WTC11 (cell line): ENCODE measurements around the gene FAM163A. TPM values are rescaled to one million over a fixed set of nuclear protein-coding genes. Genes with fewer than 3 reads are reported as not detected.

Source experiments
- ATAC-seq: fragments of 200-7000 bp; cut with Tn5 transposase; 2 replicates; pipeline ENCODE4 v1.10.0; 2021; ENCODE audit warnings: mild to moderate bottlenecking, moderate library complexity
- Bru-seq: library from RNA; stranded (reverse); fragments of 400-500 nt; gene quantifications from one replicate; lab custom pipeline; 2021; lab: Mats Ljungman, UMichigan
- CTCF ChIA-PET: fragments of 300-600 bp; sonication (Branson Sonifier 250); formaldehyde crosslinking; loops from one replicate; lab custom pipeline; 2021; ENCODE audit warnings: antibody characterized with exemption; lab: Charles Lee
- POLR2A ChIA-PET: fragments of 350-600 bp; sonication (Branson Sonifier 250); formaldehyde crosslinking; loops from one replicate; lab custom pipeline; 2021; ENCODE audit warnings: antibody characterized with exemption; lab: Charles Lee
- DNase-seq: peaks from one replicate; pipeline ENCODE4 v3.0.0; 2021; ENCODE audit warnings: low spot score
- H3K27ac Mint-ChIP-seq: 2 replicates; pipeline ENCODE4 v1.8.0; 2021; ENCODE audit warnings: mixed read lengths
- H3K27me3 Mint-ChIP-seq: 2 replicates; pipeline ENCODE4 v1.8.0; 2021; ENCODE audit warnings: low read depth, mild to moderate bottlenecking, moderate library complexity, mixed read lengths
- H3K36me3 Mint-ChIP-seq: 2 replicates; pipeline ENCODE4 v1.8.0; 2021; ENCODE audit warnings: mixed read lengths
- H3K4me1 Mint-ChIP-seq: 2 replicates; pipeline ENCODE4 v1.8.0; 2022; ENCODE audit warnings: mixed read lengths
- H3K4me3 Mint-ChIP-seq: 2 replicates; pipeline ENCODE4 v1.8.0; 2021; ENCODE audit warnings: mild to moderate bottlenecking, moderate library complexity, mixed read lengths
- H3K9me3 Mint-ChIP-seq: 2 replicates; pipeline ENCODE4 v1.8.0; 2021; ENCODE audit warnings: mixed read lengths
- ELF4 ChIP-seq: sonication (generic); formaldehyde crosslinking; IDR thresholded peaks from 2 replicates; pipeline ENCODE4 v1.8.1; 2022; ENCODE audit warnings: low read depth, mild to moderate bottlenecking, moderate library complexity, missing genetic modification reagents
- GRHL2 ChIP-seq: fragments of 250-450 bp; sonication (Bioruptor Pico); IDR thresholded peaks from 2 replicates; pipeline ENCODE4 v1.8.0; 2022; ENCODE audit warnings: mild to moderate bottlenecking, moderate library complexity; ENCODE audit not compliant: insufficient replicate concordance, severe bottlenecking
- NFE2L1 ChIP-seq: sonication (generic); formaldehyde crosslinking; IDR thresholded peaks from 2 replicates; pipeline ENCODE4 v1.8.1; 2023; ENCODE audit warnings: missing genetic modification reagents
- SOX15 ChIP-seq: fragments of 250-450 bp; sonication (Bioruptor Pico); IDR thresholded peaks from 2 replicates; pipeline ENCODE4 v1.9.0; 2021; ENCODE audit warnings: mild to moderate bottlenecking
- TEAD4 ChIP-seq: sonication (generic); formaldehyde crosslinking; IDR thresholded peaks from 2 replicates; pipeline ENCODE4 v1.8.0; 2022; ENCODE audit warnings: mild to moderate bottlenecking, missing genetic modification reagents
- TP53 ChIP-seq: sonication (generic); formaldehyde crosslinking; IDR thresholded peaks from 2 replicates; pipeline ENCODE4 v1.8.1; 2023; ENCODE audit warnings: mild to moderate bottlenecking, missing genetic modification reagents
- ZNF416 ChIP-seq: fragments of 250-450 bp; sonication (Bioruptor Pico); IDR thresholded peaks from 2 replicates; pipeline ENCODE4 v1.9.0; 2021; ENCODE audit warnings: mild to moderate bottlenecking, inconsistent platforms
- long read RNA-seq, 3 experiments: library from RNA in 1 of 3; library from capped mRNA in 1 of 3; library from polyadenylated mRNA in 1 of 3; unstranded in 2 of 3; stranded (forward) in 1 of 3; transcript quantifications; one replicate each; pipeline ENCODE4 v2.0.0, GENCODE V29; 2021
- total RNA-seq: library from RNA; stranded (reverse); gene quantifications from 3 replicates; pipeline ENCODE4 v1.2.3, GENCODE V29; 2021
- TF ChIP-seq, protein P1 (sequence below): sonication (generic); formaldehyde crosslinking; IDR thresholded peaks from 2 replicates; pipeline ENCODE4 v1.8.1; 2022; ENCODE audit warnings: mild to moderate bottlenecking, missing genetic modification reagents, moderate library complexity, borderline replicate concordance
- TF ChIP-seq, protein P2 (sequence below): fragments of 250-450 bp; sonication (Bioruptor Pico); IDR thresholded peaks from 2 replicates; pipeline ENCODE4 v1.9.0; 2021; ENCODE audit warnings: mild to moderate bottlenecking, borderline replicate concordance
- TF ChIP-seq, protein P3 (sequence below): fragments of 250-450 bp; sonication (Bioruptor Pico); IDR thresholded peaks from 2 replicates; pipeline ENCODE4 v2.1.2; 2022; ENCODE audit warnings: mild to moderate bottlenecking, moderate library complexity
- TF ChIP-seq, protein P4 (sequence below): sonication (generic); formaldehyde crosslinking; IDR thresholded peaks from 2 replicates; pipeline ENCODE4 v1.8.1; 2023; ENCODE audit warnings: mild to moderate bottlenecking, moderate library complexity, missing genetic modification reagents
- TF ChIP-seq, protein P5 (sequence below): sonication (generic); formaldehyde crosslinking; IDR thresholded peaks from 2 replicates; pipeline ENCODE4 v1.8.0; 2022; ENCODE audit warnings: mild to moderate bottlenecking, missing genetic modification reagents
- TF ChIP-seq, protein P6 (sequence below): sonication (generic); formaldehyde crosslinking; IDR thresholded peaks from 2 replicates; pipeline ENCODE4 v1.8.1; 2022; ENCODE audit warnings: mild to moderate bottlenecking, moderate library complexity, missing genetic modification reagents
- TF ChIP-seq, protein P7 (sequence below): sonication (generic); formaldehyde crosslinking; IDR thresholded peaks from 2 replicates; pipeline ENCODE4 v1.8.1; 2023; ENCODE audit warnings: mild to moderate bottlenecking, missing genetic modification reagents
- TF ChIP-seq, protein P8 (sequence below): fragments of 250-450 bp; sonication (Bioruptor Pico); IDR thresholded peaks from 2 replicates; pipeline ENCODE4 v1.9.0; 2021; ENCODE audit warnings: mild to moderate bottlenecking

FAM163A gene
- total RNA-seq (0.07 to 0.09 TPM (median 0.07 TPM) in 3 replicates), Bru-seq, nascent RNA (percentile 21 among the genes with signal in this experiment)
- long read RNA-seq, experiment 1, partial matches to known transcripts = 0 of 2 reads
- long read RNA-seq, experiment 1, other reads (novel, unspliced or antisense) = 1 of 2 reads
- long read RNA-seq, experiment 2 = 0 reads
- long read RNA-seq, experiment 3 = 0 reads

DNA sequence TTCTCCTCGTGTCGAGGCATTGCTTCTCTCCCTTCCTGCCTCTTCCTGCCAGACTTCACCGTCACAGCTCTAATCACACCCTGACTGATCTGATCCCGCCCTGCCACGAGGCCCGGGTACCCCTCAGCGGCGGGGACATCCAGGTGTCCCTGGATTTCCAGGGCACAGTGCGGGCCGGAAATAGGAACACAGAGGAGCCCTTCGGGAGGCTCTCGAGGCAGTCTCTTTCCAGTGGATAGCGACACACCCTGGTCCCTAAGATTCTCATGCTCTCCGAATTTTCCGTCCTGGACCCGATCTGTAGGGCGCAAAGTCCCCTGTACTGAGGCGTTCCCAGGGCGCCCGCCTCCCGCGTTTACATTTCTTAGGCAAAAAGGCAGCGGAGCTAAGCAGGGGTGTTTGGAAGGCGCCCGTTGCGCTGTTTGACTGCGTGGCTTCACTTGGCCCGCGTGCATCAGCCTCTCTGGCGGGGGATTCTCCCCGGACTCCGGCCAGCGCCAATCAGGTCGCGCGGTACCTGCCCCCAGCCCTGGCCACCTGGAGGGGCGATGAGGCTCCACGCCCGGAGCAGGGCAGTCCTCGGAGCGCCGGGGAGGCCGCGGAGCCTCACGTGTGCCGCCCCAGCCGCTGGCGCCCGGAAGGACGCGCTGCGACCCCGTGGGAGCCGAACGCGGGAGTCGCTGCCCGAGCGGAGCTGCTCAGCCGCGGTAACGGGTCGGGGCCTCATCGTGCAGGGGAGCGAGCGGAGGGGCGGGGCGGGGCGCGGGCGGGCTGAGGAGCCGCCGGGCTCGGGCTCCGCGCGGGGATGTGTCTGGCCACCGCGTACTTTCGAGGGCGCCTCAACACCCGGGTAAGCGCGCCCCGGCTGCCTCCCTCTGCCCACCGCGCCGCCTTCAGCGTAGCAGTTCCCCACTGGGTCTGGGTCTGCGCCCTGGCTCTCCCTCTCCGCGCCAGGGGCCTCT lies at the start of gene FAM163A:
Gene FAM163A (plus strand): TSS at position 575 of the 962 bp plus-strand sequence. CDS start 69,807 bp downstream, outside the sequence.
- Mint-ChIP-seq H3K27ac (no peak within 1 kb of the TSS), H3K27me3 (peaks cover 84% of the 10 kb centered on the region), H3K4me1 (peaks cover 16% of the 10 kb centered on the region), H3K36me3 (no peaks in the 10 kb centered on the region), H3K4me3 (peak within 1 kb of the TSS; percentile 70), H3K9me3 (no peaks in the 10 kb centered on the region)
- POLR2A ChIA-PET = no interaction called here
- DNase-seq (peak; percentile 48), ATAC-seq (peak; percentile 49)
- CTCF ChIA-PET = interaction anchor here (0.9 to 2.3 kb wide), 3 partner anchors 37 to 72 kb away, joined by 4 to 18 read pairs (median 12); no protein-coding TSS in a partner anchor
- TF ChIP-seq, protein P1, sequence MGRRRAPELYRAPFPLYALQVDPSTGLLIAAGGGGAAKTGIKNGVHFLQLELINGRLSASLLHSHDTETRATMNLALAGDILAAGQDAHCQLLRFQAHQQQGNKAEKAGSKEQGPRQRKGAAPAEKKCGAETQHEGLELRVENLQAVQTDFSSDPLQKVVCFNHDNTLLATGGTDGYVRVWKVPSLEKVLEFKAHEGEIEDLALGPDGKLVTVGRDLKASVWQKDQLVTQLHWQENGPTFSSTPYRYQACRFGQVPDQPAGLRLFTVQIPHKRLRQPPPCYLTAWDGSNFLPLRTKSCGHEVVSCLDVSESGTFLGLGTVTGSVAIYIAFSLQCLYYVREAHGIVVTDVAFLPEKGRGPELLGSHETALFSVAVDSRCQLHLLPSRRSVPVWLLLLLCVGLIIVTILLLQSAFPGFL (CRISPR knock-in tag) = no peak
- TF ChIP-seq, protein P2, sequence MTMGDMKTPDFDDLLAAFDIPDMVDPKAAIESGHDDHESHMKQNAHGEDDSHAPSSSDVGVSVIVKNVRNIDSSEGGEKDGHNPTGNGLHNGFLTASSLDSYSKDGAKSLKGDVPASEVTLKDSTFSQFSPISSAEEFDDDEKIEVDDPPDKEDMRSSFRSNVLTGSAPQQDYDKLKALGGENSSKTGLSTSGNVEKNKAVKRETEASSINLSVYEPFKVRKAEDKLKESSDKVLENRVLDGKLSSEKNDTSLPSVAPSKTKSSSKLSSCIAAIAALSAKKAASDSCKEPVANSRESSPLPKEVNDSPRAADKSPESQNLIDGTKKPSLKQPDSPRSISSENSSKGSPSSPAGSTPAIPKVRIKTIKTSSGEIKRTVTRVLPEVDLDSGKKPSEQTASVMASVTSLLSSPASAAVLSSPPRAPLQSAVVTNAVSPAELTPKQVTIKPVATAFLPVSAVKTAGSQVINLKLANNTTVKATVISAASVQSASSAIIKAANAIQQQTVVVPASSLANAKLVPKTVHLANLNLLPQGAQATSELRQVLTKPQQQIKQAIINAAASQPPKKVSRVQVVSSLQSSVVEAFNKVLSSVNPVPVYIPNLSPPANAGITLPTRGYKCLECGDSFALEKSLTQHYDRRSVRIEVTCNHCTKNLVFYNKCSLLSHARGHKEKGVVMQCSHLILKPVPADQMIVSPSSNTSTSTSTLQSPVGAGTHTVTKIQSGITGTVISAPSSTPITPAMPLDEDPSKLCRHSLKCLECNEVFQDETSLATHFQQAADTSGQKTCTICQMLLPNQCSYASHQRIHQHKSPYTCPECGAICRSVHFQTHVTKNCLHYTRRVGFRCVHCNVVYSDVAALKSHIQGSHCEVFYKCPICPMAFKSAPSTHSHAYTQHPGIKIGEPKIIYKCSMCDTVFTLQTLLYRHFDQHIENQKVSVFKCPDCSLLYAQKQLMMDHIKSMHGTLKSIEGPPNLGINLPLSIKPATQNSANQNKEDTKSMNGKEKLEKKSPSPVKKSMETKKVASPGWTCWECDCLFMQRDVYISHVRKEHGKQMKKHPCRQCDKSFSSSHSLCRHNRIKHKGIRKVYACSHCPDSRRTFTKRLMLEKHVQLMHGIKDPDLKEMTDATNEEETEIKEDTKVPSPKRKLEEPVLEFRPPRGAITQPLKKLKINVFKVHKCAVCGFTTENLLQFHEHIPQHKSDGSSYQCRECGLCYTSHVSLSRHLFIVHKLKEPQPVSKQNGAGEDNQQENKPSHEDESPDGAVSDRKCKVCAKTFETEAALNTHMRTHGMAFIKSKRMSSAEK (CRISPR knock-in tag) = no peak
- TF ChIP-seq, protein P3, sequence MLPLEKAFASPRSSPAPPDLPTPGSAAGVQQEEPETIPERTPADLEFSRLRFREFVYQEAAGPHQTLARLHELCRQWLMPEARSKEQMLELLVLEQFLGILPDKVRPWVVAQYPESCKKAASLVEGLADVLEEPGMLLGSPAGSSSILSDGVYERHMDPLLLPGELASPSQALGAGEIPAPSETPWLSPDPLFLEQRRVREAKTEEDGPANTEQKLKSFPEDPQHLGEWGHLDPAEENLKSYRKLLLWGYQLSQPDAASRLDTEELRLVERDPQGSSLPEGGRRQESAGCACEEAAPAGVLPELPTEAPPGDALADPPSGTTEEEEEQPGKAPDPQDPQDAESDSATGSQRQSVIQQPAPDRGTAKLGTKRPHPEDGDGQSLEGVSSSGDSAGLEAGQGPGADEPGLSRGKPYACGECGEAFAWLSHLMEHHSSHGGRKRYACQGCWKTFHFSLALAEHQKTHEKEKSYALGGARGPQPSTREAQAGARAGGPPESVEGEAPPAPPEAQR (CRISPR knock-in tag) = no peak
- TF ChIP-seq, protein P4, sequence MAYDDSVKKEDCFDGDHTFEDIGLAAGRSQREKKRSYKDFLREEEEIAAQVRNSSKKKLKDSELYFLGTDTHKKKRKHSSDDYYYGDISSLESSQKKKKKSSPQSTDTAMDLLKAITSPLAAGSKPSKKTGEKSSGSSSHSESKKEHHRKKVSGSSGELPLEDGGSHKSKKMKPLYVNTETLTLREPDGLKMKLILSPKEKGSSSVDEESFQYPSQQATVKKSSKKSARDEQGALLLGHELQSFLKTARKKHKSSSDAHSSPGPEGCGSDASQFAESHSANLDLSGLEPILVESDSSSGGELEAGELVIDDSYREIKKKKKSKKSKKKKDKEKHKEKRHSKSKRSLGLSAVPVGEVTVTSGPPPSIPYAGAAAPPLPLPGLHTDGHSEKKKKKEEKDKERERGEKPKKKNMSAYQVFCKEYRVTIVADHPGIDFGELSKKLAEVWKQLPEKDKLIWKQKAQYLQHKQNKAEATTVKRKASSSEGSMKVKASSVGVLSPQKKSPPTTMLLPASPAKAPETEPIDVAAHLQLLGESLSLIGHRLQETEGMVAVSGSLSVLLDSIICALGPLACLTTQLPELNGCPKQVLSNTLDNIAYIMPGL (CRISPR knock-in tag) = peak; percentile 26; the same call in 1 of the 2 replicates
- TF ChIP-seq SOX15 (CRISPR knock-in tag) = no peak
- TF ChIP-seq, protein P5, sequence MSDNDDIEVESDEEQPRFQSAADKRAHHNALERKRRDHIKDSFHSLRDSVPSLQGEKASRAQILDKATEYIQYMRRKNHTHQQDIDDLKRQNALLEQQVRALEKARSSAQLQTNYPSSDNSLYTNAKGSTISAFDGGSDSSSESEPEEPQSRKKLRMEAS (CRISPR knock-in tag) = peak; percentile 76
- TF ChIP-seq TEAD4 (CRISPR knock-in tag) = no peak
- TF ChIP-seq, protein P6, sequence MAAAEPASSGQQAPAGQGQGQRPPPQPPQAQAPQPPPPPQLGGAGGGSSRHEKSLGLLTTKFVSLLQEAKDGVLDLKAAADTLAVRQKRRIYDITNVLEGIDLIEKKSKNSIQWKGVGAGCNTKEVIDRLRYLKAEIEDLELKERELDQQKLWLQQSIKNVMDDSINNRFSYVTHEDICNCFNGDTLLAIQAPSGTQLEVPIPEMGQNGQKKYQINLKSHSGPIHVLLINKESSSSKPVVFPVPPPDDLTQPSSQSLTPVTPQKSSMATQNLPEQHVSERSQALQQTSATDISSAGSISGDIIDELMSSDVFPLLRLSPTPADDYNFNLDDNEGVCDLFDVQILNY = peak; percentile 28; the same call in 1 of the 2 replicates
- no peak for TF ChIP-seq NFE2L1 (CRISPR knock-in tag)
- TF ChIP-seq, protein P7, sequence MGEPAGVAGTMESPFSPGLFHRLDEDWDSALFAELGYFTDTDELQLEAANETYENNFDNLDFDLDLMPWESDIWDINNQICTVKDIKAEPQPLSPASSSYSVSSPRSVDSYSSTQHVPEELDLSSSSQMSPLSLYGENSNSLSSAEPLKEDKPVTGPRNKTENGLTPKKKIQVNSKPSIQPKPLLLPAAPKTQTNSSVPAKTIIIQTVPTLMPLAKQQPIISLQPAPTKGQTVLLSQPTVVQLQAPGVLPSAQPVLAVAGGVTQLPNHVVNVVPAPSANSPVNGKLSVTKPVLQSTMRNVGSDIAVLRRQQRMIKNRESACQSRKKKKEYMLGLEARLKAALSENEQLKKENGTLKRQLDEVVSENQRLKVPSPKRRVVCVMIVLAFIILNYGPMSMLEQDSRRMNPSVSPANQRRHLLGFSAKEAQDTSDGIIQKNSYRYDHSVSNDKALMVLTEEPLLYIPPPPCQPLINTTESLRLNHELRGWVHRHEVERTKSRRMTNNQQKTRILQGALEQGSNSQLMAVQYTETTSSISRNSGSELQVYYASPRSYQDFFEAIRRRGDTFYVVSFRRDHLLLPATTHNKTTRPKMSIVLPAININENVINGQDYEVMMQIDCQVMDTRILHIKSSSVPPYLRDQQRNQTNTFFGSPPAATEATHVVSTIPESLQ = no peak
- TF ChIP-seq, protein P8, sequence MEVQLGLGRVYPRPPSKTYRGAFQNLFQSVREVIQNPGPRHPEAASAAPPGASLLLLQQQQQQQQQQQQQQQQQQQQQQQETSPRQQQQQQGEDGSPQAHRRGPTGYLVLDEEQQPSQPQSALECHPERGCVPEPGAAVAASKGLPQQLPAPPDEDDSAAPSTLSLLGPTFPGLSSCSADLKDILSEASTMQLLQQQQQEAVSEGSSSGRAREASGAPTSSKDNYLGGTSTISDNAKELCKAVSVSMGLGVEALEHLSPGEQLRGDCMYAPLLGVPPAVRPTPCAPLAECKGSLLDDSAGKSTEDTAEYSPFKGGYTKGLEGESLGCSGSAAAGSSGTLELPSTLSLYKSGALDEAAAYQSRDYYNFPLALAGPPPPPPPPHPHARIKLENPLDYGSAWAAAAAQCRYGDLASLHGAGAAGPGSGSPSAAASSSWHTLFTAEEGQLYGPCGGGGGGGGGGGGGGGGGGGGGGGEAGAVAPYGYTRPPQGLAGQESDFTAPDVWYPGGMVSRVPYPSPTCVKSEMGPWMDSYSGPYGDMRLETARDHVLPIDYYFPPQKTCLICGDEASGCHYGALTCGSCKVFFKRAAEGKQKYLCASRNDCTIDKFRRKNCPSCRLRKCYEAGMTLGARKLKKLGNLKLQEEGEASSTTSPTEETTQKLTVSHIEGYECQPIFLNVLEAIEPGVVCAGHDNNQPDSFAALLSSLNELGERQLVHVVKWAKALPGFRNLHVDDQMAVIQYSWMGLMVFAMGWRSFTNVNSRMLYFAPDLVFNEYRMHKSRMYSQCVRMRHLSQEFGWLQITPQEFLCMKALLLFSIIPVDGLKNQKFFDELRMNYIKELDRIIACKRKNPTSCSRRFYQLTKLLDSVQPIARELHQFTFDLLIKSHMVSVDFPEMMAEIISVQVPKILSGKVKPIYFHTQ (CRISPR knock-in tag) = no peak
- no peak for TF ChIP-seq ZNF416 (CRISPR knock-in tag)
- TF ChIP-seq TP53 (CRISPR knock-in tag) = no peak
- no peak for TF ChIP-seq GRHL2 (CRISPR knock-in tag)
- TF ChIP-seq ELF4 (CRISPR knock-in tag) = no peak
